ENCODE data around the gene L1CAM.

The L1CAM gene

GRCh38 chrX:153869473-153870287 lies 16.3 kb downstream of the L1CAM start:
- Mint-ChIP-seq H3K27ac (no peak overlapping the region), H3K4me1 (peaks cover under 1% of the 10 kb centered on the region), H3K27me3 (peaks cover 12% of the 10 kb centered on the region), H3K9me3 (no peaks in the 10 kb centered on the region), H3K4me3 (no peak overlapping the region), H3K36me3 (peaks cover 29% of the 10 kb centered on the region)
- no peak for ATAC-seq

GRCh38 chrX:153868576-153869472 lies 17.1 kb downstream of the L1CAM start:
- no peaks in the 10 kb centered on the region for H3K9me3 Mint-ChIP-seq
- no peak for ATAC-seq

GRCh38 chrX:153867671-153868070 lies 18.3 kb downstream of the L1CAM start:
- peaks cover 19% of the 10 kb centered on the region for H3K36me3 Mint-ChIP-seq
- no peaks in the 10 kb centered on the region for H3K9me3 Mint-ChIP-seq
- no peak overlapping the region for H3K27ac Mint-ChIP-seq
- no peak for ATAC-seq
- no peaks in the 10 kb centered on the region for H3K4me1 Mint-ChIP-seq
- no peak overlapping the region for H3K4me3 Mint-ChIP-seq
- H3K27me3 Mint-ChIP-seq: peaks cover 6% of the 10 kb centered on the region

More at GRCh38 chrX:153868576-153869472, 17.1 kb downstream of the L1CAM start:
- no peaks in the 10 kb centered on the region for H3K4me1 Mint-ChIP-seq
- H3K27me3 Mint-ChIP-seq: peaks cover 12% of the 10 kb centered on the region
- H3K27ac Mint-ChIP-seq: no peak overlapping the region
- H3K4me3 Mint-ChIP-seq: no peak overlapping the region
- peaks cover 26% of the 10 kb centered on the region for H3K36me3 Mint-ChIP-seq

GRCh38 chrX:153867139-153867538 lies 18.8 kb downstream of the L1CAM start:
- H3K9me3 Mint-ChIP-seq: no peaks in the 10 kb centered on the region
- H3K27me3 Mint-ChIP-seq: peaks cover under 1% of the 10 kb centered on the region
- no peak for ATAC-seq
- no peak overlapping the region for H3K27ac Mint-ChIP-seq
- no peak overlapping the region for H3K4me3 Mint-ChIP-seq
- no peaks in the 10 kb centered on the region for H3K4me1 Mint-ChIP-seq
- H3K36me3 Mint-ChIP-seq: peaks cover 14% of the 10 kb centered on the region

GRCh38 chrX:153866302-153867019 lies 19.5 kb downstream of the L1CAM start:
- Mint-ChIP-seq H3K36me3 (peaks cover 12% of the 10 kb centered on the region), H3K4me3 (no peak overlapping the region), H3K9me3 (no peaks in the 10 kb centered on the region), H3K27ac (no peak overlapping the region), H3K4me1 (no peaks in the 10 kb centered on the region), H3K27me3 (no peaks in the 10 kb centered on the region)
- ATAC-seq: no peak

DNA sequence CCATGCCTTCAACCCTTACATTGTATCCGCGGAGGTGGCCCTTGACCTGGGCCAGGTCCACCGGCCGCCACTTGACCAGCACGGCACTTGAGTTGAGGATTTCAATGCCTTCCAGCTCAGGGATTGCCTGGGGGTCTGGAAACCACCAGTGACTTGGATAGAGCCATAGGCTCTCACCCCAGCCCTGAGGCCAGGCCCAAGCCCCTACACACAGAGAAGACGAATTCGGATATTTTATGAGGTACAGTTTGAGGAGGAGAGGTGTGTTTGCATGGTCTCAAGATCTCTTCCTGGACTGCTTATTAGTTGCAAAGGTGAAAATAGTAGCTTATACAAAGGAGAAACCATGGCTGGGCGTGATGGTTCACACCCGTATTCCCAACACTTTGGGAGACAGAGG lies 20.3 kb downstream of the L1CAM start:
- H3K9me3 Mint-ChIP-seq: no peaks in the 10 kb centered on the region
- H3K36me3 Mint-ChIP-seq: peaks cover 12% of the 10 kb centered on the region
- no peak overlapping the region for H3K27ac Mint-ChIP-seq
- H3K4me3 Mint-ChIP-seq: no peak overlapping the region
- peaks cover 4% of the 10 kb centered on the region for H3K4me1 Mint-ChIP-seq
- no peaks in the 10 kb centered on the region for H3K27me3 Mint-ChIP-seq
- no peak for ATAC-seq

GRCh38 chrX:153865321-153865580 lies 20.7 kb downstream of the L1CAM start:
- no peak overlapping the region for H3K4me3 Mint-ChIP-seq
- no peaks in the 10 kb centered on the region for H3K27me3 Mint-ChIP-seq
- H3K4me1 Mint-ChIP-seq: peaks cover 8% of the 10 kb centered on the region
- H3K27ac Mint-ChIP-seq: no peak overlapping the region
- ATAC-seq: no peak
- H3K9me3 Mint-ChIP-seq: no peaks in the 10 kb centered on the region
- peaks cover 12% of the 10 kb centered on the region for H3K36me3 Mint-ChIP-seq

DNA sequence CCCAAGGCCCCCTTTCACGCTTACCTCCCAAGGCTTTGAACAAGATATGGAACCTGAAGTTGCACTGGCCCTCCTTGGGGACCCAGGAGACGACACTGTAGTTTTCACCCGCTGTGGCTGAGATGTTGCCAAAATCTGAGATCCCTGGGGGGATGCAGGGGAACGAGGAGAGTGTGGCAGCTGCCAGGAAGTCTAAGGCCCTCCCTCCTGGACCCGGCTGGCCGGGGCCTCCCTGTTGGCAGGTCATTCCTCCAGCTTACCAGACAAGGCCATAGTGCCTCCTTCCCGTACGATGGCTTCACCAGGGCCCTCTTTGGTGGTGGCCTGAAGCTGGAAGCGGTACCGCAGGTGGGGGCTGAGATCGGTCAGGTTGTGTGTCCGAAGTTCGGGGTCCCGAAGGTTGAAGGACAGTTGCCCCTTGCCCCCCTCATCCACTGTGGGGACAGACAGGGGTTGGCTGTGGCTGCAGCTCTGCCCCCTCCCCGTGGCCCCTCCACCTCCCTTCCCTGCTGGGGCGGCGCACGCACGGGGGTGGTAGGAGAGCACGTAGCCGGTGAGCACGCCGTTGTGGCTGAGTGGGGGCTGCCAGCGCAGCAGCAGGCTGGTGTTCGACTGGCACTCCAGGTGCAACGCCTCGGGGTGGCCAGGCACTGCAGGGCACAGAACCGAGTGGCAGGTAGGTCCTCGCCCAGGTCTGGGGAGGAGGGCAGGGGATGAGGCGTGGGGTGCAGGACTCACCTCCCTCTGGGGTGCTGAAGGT lies 21.2 kb downstream of the L1CAM start:
- Mint-ChIP-seq H3K36me3 (peaks cover 12% of the 10 kb centered on the region), H3K9me3 (no peaks in the 10 kb centered on the region), H3K27me3 (no peaks in the 10 kb centered on the region), H3K4me1 (peaks cover 8% of the 10 kb centered on the region), H3K27ac (no peak overlapping the region), H3K4me3 (no peak overlapping the region)
- ATAC-seq: no peak

DNA sequence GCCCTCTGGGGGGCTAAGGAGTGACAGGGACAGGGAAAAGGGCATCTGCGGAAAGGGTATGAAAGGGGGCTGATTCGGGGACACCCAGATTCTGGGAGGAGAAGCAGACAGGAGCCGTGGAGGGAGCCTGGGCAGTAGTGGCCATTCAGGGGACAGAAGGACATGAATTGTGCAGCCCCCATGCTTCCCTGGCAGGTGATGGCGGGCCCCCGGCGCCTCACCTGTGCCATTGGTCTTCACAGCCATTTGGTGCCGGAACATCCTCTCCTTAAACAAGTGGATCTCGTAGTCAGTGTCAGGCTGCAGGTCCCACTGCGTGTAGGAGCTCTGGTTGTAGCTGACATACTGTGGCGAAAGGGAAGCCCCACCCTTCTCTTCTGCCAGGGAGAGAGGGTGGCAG lies 21.9 kb downstream of the L1CAM start:
- ATAC-seq: no peak
- no peak overlapping the region for H3K4me3 Mint-ChIP-seq
- H3K4me1 Mint-ChIP-seq: peaks cover 8% of the 10 kb centered on the region
- no peaks in the 10 kb centered on the region for H3K9me3 Mint-ChIP-seq
- H3K36me3 Mint-ChIP-seq: peaks cover 9% of the 10 kb centered on the region
- H3K27ac Mint-ChIP-seq: no peak overlapping the region
- no peaks in the 10 kb centered on the region for H3K27me3 Mint-ChIP-seq

GRCh38 chrX:153863251-153863991 lies 22.6 kb downstream of the L1CAM start:
- Mint-ChIP-seq H3K4me1 (peaks cover 8% of the 10 kb centered on the region), H3K27me3 (no peaks in the 10 kb centered on the region), H3K4me3 (no peak overlapping the region), H3K9me3 (no peaks in the 10 kb centered on the region), H3K27ac (no peak overlapping the region), H3K36me3 (peaks cover 6% of the 10 kb centered on the region)
- ATAC-seq: no peak

DNA sequence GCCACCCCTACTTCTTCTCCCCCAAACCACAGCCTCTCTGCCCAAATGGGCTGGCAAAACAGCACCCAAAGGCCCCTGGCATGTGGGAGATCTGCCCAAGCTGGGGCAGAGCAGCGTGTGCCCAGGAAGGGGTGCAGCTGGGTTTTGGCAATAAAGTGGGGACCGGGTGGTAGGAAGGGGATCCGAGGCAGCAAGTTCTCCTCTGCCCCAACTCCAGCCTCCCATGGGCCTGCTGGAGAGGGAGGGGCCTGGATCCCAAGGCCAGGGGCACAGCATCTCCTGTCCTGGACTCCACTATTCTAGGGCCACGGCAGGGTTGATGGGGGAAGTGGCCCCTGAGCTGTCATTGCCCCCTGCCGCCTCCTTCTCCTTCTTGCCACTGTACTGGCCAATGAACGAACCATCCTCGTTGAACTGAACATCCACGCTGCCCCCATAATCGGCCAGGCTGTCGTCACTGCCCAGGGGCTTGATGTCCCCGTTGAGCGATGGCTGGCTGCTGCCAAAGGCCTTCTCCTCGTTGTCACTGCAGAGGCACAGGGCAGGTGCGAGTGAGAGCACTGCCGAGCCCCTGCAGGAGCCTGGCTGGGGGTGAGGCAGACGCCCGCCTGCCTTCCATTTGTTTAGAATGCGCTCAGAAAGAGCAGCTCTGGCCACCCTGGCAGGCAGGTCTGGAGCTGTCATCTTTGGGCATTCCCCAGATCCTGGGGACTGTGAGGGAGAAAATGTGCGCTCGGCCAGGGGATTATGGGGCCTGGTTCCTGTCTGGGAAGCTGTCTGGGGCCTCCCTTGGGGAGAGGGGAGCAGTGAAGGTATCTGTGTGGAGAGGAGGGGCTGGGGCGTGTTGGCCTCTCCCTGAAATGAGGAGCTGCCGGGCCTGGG lies 23.4 kb downstream of the L1CAM start:
- peaks cover 1% of the 10 kb centered on the region for H3K27me3 Mint-ChIP-seq
- H3K9me3 Mint-ChIP-seq: no peaks in the 10 kb centered on the region
- H3K4me3 Mint-ChIP-seq: no peak overlapping the region
- no peak for ATAC-seq
- peaks cover 6% of the 10 kb centered on the region for H3K36me3 Mint-ChIP-seq
- H3K4me1 Mint-ChIP-seq: peaks cover 10% of the 10 kb centered on the region
- no peak overlapping the region for H3K27ac Mint-ChIP-seq

DNA sequence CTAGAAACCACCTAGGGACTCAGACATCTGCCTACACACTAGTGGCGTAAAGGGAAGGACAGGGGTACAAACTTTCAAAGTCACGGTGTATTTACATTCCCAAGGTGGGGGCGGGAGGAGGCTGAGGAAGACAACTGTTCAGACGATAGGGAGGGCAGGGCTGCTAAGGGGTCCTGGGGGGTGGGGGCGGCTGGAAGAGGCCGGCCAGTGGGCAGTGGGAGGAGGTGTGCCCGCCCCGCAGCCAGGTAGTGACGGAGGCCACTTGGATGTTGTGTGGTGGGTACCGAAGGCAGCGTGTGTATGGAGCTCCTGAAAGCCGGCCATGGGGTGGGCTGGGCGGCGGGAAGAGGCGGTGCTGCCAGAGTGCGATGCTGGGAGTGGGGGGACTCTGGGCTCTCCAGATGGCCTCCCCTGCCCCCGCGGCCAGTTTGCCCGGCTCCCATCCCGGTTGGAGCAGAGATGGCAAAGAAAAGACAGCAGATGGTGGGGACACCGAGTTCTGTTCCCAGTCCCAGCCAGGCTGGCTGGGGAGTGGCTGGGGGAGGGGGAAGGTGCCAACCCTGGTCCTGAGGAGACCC lies 24.2 kb downstream of the L1CAM start:
- ATAC-seq: no peak
- no peak overlapping the region for H3K4me3 Mint-ChIP-seq
- H3K9me3 Mint-ChIP-seq: no peaks in the 10 kb centered on the region
- H3K36me3 Mint-ChIP-seq: peaks cover 6% of the 10 kb centered on the region
- H3K4me1 Mint-ChIP-seq: peaks cover 17% of the 10 kb centered on the region
- H3K27me3 Mint-ChIP-seq: peaks cover 9% of the 10 kb centered on the region
- H3K27ac Mint-ChIP-seq: no peak overlapping the region

DNA sequence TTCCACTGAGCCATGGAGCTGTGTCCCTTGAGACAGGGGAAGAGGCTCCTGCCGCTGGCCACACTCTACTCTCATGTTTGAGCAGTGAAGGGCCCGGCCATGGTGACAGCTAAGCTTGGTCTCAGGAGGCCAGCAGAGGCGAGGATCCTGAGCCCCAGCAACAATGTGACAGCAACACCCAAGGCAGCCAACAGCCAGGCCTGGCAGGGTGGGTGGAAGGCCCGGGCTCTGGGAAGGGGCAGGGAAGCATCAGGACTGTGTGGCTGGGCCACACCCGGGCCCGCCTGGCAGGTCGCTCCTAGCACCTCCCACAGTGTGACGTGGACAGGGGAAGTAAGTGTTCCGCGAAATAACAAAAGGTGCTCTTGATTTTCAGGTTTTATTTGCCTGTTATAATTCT lies 24.8 kb downstream of the L1CAM start:
- H3K4me3 Mint-ChIP-seq: no peak overlapping the region

More for the DNA sequence above, 24.8 kb downstream of the L1CAM start:
- Mint-ChIP-seq H3K9me3 (no peaks in the 10 kb centered on the region), H3K27me3 (peaks cover 12% of the 10 kb centered on the region), H3K36me3 (peaks cover 6% of the 10 kb centered on the region), H3K27ac (no peak overlapping the region), H3K4me1 (peaks cover 18% of the 10 kb centered on the region)
- no peak for ATAC-seq
